ENCODE results near the gene PNPLA7. TPM values are rescaled to one million over a fixed set of nuclear protein-coding genes. Genes with fewer than 3 reads are reported as not detected.

Gene PNPLA7
- total RNA-seq, 4 donors from 2014 or later = 11.4 to 48.6 (median 27.2) TPM

GRCh38 chr9:137590123-137590468 is 39.9 kb upstream of the PNPLA7 start:
- H3K4me1 ChIP-seq = peaks cover 0 to 19% (median 11%) of the 10 kb centered on the region in 4 donors
- peak overlapping the region; percentile 47 to 94 (median 86) for H3K4me3 ChIP-seq

GRCh38 chr9:137589441-137590122 is 39.4 kb upstream of the PNPLA7 start:
- peak in 1 of 3 donors; percentile 59 for DNase-seq
- Histone ChIP-seq H3K4me1 (peaks cover 0 to 19% (median 11%) of the 10 kb centered on the region in 4 donors), H3K27ac (peak overlapping the region in 2 of 4 donors; percentile 63 to 76)

More at GRCh38 chr9:137590123-137590468, 39.9 kb upstream of the PNPLA7 start:
- TF ChIP-seq CTCF (IDR thresholded peaks at IDR 0.05) = no peak
- TF ChIP-seq POLR2A (IDR thresholded peaks at IDR 0.05) = no peak
- DNase-seq = no peak
- H3K36me3 ChIP-seq = peaks cover 0 to 27% (median 0%) of the 10 kb centered on the region in 3 donors
- H3K27me3 ChIP-seq = no peaks in the 10 kb centered on the region
- peak overlapping the region in 2 of 4 donors; percentile 63 to 76 for H3K27ac ChIP-seq
- H3K9me3 ChIP-seq = no peaks in the 10 kb centered on the region

GRCh38 chr9:137588891-137589290 is 38.7 kb upstream of the PNPLA7 start:
- H3K4me3 ChIP-seq = no peak overlapping the region
- H3K36me3 ChIP-seq = peaks cover 0 to 27% (median 0%) of the 10 kb centered on the region in 3 donors
- H3K4me1 ChIP-seq = peaks cover 0 to 19% (median 11%) of the 10 kb centered on the region in 4 donors
- no peaks in the 10 kb centered on the region for H3K27me3 ChIP-seq
- H3K27ac ChIP-seq = no peak overlapping the region
- TF ChIP-seq POLR2A (IDR thresholded peaks at IDR 0.05) (no peak), CTCF (IDR thresholded peaks at IDR 0.05) (no peak)
- no peaks in the 10 kb centered on the region for H3K9me3 ChIP-seq
- no peak for DNase-seq

More at GRCh38 chr9:137589441-137590122, 39.4 kb upstream of the PNPLA7 start:
- Histone ChIP-seq H3K9me3 (no peaks in the 10 kb centered on the region), H3K4me3 (peak overlapping the region; percentile 47 to 94 (median 86)), H3K36me3 (peaks cover 0 to 27% (median 0%) of the 10 kb centered on the region in 3 donors), H3K27me3 (no peaks in the 10 kb centered on the region)
- no peak for TF ChIP-seq CTCF (IDR thresholded peaks at IDR 0.05)
- no peak for TF ChIP-seq POLR2A (IDR thresholded peaks at IDR 0.05)

- Histone ChIP-seq H3K36me3 (peaks cover 0 to 27% (median 0%) of the 10 kb centered on the region in 3 donors), H3K9me3 (no peaks in the 10 kb centered on the region), H3K27me3 (no peaks in the 10 kb centered on the region), H3K27ac (no peak overlapping the region), H3K4me3 (no peak overlapping the region), H3K4me1 (peaks cover 0 to 19% (median 11%) of the 10 kb centered on the region in 4 donors)
- no peak for DNase-seq
- TF ChIP-seq CTCF (IDR thresholded peaks at IDR 0.05) = no peak
- TF ChIP-seq POLR2A (IDR thresholded peaks at IDR 0.05) = no peak
Measured at GRCh38 chr9:137588311-137588710, 38.1 kb upstream of the PNPLA7 start.

GRCh38 chr9:137586854-137587253 is 36.7 kb upstream of the PNPLA7 start:
- Histone ChIP-seq H3K4me3 (no peak overlapping the region), H3K9me3 (no peaks in the 10 kb centered on the region), H3K27me3 (no peaks in the 10 kb centered on the region), H3K36me3 (peaks cover 0 to 39% (median 0%) of the 10 kb centered on the region in 3 donors), H3K27ac (no peak overlapping the region), H3K4me1 (peaks cover 0 to 19% (median 11%) of the 10 kb centered on the region in 4 donors)
- DNase-seq = no peak
- TF ChIP-seq CTCF (IDR thresholded peaks at IDR 0.05) (no peak), POLR2A (IDR thresholded peaks at IDR 0.05) (no peak)
